GM18907 (cell line): Measurements from ENCODE around the gene MRPL43.
"Not testable (repeated sequence)": the region's sequence is repeated elsewhere in the genome, so short reads cannot be mapped to it uniquely, and the experiment has no call there.

ENCODE experiments used
- ATAC-seq: cut with Tn5 transposase; IDR thresholded peaks from one replicate; pipeline ENCODE4 v1.9.1; 2021; ENCODE audit warnings: mild to moderate bottlenecking, moderate library complexity; ENCODE audit not compliant: unreplicated experiment

Gene MRPL43

DNA sequence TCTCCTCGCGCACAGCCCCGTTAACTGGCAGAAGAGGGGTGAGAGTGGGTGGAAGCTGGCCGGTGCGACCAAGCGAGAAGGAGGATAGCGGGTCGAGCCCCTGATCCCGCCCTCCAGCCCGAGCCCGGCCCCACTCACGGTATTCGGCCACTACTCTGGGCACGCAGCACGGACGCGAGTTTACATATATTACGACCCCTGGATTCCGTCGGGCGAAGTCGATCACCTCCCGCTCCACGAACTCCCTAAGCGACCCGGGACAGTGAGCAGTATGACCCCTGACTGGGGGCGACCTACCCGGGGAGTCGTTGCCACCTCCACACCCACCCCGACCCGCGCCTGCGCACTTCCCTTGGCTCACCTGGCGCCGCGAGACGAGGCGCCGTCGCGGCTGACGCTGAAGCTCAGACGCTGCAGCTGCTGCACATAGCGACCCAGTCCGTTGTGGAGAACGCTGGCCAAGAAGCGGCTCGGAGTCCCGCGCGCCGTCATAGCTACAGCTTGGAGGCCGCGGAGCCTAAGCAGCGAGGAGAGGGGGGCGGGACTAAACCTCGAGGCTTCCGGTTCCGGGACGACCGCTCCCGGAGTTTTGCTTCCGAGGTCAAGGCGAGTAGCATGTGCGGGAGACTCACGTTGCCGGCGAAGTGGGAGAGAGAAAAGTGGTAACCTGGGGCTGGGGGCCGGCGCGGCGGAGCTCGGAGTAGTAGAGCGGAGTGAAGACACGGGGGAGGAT, at the start of gene MRPL43, which contains the start of gene TWNK:
MRPL43 (minus strand) TSS at position 546 of the 733 bp plus-strand sequence; CDS start at position 492, 54 bp downstream.
TWNK (plus strand) TSS at position 592 of the 733 bp plus-strand sequence. CDS start 668 bp downstream, outside the sequence.
- ATAC-seq: peak; percentile 77

DNA sequence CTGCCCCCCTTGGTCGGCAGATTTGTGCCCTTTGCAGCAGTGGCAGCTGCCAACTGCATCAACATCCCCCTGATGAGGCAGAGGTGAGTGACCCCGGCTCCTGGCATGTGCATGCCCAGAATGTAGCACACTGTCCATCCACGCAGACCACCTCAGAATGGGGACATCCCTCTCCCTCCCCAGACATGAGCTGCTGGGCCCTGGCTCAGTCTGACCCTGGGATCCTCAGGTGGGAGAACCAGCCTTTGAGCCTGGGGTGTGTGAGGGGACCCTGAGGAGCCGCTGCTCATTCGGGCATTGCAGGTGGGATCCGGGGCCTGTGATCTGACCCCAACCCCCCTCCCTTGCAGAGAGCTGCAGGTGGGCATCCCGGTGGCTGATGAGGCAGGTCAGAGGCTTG, 49.4 kb upstream of the MRPL43 start:
- no peak for ATAC-seq

DNA sequence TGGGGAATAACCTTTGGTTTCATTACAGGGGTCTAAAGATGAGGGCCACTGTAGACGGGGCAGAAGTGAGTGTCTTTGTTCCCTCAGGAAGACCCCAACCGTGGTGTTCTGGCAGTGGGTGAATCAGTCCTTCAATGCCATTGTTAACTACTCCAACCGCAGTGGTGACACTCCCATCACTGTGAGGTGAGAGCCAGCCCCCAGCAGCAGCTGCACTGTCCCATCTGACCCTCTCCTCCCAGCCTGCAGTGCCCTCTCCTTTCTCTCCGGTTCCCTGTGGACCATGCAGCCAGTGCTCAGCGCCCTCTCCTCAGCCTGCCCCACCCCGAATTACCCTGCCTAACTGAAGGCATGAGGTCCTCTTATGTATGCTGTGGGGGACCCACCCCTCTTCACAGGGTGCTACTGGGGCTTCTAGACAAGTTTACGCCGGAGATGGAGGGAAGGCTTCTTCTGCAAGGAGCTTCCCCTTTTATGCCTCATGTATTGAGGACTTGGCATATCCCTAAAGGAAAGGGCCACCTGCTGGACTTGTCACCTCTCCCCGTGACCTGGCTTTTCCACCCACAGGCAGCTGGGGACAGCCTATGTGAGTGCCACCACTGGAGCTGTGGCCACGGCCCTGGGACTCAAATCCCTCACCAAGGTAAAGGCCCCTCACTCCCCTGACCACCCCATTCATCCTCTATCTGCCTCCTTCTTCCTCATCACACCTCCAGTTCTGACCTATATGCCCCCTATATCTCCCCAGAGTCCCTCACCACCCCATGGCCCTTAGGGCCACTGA, 48.8 kb upstream of the MRPL43 start:
- ATAC-seq: no peak

DNA sequence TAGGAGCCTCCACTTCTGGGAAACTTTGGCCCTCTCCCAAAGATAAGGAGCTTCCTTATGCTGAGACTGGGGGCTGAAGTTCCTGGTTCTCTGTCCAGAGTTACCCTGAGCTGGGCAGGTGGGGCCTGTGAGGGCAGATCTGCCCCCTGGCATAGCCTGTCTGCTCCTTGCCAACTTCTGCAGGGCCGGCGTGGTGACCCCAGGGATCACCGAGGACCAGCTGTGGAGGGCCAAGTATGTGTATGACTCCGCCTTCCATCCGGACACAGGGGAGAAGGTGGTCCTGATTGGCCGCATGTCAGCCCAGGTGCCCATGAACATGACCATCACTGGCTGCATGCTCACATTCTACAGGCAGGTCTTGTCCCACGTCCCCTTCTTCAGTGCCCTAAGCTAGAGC, 48.0 kb upstream of the MRPL43 start:
- no peak for ATAC-seq

DNA sequence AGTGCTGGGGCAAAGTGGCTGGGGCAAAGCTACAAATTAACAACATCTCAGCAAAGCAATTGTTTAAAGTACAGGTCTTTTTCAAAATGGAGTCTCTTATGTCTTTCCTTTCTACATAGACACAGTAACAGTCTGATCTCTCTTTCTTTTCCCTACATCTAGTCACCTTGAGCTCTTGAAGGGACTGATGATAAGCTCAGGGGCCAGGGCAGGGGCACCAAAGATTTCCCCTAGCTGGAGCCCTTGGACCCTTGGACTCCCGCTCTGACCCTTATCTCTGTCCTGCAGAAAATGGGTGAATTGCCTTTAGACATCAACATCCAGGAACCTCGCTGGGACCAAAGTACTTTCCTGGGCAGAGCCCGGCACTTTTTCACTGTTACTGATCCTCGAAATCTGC, 47.1 kb upstream of the MRPL43 start:
- not testable (repeated sequence) for ATAC-seq

DNA sequence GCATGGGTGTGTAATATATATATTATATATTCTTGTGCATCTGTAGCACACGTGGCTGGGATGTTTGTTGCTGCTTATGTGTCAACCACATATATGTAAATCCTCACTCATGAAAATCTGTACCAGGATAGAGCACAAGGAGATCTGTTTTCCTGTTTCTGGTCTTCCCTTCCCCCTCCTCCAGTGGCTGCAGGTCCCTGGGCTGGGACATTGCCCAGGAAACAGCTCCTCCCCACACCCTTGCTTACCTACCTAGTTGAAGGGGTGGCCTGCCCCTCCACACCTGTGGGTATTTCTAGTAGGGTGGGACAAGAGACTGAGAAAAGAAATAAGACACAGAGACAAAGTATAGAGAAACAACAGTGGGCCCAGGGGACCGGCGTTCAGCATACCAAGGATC, 46.0 kb upstream of the MRPL43 start:
- no peak for ATAC-seq

DNA sequence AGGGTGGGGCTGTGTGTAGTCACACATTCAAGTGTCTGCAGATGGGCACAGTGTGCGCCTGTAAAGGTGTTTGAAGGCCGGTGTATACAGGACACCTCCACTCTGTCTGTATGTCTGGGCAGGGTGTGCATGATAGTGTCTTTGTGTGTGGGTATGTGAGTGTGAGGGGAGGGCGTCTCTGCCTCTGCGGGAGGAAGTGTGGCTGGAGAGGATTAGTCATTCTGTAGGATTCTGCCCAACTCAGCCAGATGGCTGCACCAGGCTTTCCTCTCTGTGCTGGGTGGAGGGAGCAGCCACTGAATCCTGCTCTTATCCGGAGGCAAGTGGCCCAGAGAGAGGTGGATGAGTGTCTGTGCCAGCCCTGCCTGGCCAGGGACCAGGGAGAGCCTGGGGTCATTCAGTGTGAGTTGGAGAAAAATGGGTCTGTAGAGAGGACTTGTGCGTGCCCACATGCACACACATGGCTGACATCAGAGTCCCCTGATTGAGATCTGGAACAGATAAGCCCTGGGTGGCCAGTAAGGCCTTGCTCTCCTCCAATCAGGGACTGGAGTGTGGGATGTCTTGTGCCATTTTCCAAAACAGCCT, 45.4 kb upstream of the MRPL43 start:
- ATAC-seq: no peak

DNA sequence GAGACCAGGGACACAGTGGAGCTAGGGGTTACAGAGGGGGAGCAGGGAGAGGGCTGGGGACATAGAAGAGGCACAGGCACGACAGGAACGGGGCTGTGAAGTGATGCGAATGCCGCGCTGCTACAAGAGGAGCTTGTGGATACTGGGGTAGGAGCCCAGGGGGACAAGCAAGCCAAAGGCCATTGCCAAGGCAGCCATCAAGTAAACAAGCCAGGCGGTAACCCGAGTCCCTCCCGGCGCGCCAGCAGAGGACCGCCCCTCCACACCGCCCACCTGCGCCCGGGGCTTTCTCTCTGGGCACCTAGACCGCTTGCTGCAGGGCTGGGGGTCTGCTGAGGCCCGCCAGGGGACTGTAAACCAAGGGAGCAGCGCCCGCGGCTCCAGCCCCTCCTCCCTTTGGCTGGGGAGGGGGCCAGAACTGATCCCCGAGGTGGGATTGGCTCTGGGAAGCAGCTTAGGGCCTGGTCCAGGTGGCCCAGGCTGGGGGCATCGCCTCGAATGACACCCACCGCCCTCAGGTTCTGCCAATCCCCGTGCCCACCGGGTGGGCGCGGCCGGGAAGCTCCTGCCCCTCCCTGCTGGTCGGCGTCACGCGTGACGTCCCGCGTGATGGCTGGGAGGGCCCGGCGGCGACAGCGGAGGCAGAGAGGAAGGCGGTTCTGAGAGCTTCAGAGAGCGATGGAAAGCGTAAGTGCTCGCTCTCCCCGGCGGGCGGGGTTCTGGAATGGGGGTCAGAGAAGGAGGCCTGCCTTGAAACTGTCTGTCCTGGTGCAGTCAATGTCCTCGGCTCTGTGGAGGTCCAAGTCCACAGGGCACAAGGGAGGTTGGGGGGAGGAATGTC, 44.7 kb upstream of the MRPL43 start:
- ATAC-seq: peak; percentile 2

DNA sequence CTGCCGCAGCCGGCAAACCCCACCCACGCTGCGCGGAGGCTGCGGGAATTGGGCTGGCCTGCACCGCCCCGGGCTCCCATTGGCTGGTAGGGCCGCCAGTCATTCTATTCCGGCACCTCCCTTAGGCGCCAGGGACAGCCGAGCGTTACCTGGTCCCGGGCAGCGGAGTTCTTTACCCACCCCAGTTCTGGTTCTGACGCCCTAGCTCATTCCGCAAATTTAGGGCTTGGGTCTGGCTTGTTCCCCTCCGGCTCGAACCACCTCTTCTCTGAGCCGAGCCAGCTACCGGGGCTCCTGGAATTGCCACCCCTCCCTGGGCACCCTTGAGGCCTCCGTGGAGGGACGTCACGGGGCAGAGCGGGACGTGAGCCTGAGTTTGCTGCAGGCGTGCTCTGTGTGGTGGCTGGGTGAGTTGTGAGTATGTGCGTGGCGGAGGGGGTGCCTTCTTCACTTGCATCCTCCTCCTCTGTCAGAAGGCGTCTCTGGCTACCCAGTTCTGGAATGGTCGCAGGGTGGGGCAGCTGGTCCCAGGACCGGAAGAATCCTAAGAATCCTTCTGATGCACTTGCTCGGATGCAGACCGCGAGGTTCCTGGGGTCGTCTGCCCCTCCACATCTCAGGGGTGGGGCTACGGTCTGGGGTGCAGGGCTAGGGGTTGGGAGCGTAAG, 44.0 kb upstream of the MRPL43 start, which contains the start of the genes PDZD7 and SFXN3:
PDZD7 (minus strand) TSS at position 2 of the 668 bp plus-strand sequence. CDS start 910 bp downstream, outside the sequence.
SFXN3 (plus strand) TSS at position 107 of the 668 bp plus-strand sequence. CDS start 3,461 bp downstream, outside the sequence.
- ATAC-seq: peak; percentile 89

DNA sequence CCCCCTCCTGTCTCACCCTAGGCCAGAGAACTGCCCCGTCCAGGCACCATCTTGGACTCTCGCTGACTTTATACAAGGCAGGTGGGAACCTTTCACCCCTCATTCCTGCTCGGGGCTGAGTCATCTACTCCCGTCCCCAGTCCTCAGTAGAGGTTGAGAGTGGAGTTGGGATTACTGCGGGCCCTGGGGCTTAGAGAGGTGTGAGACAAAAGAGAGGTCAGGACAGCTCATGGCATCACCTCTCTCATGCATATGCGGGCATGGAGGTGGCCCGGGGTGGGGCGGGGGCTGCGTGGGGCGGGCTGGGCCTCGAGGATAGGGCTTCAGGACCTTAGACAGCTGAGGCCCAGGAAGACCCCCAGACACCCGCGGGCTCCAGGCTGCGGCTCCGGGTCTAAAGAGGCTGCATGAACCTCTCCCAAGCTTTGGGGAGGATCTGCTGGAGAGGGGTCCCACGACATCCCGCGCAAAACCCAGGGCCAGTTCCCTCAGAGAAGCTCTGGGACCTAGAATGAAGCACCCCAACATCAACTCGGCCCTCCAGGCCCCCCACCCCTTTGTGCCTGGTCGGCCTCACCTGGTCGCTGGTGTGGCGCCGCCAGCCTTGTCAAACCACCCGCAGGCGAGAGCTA, 43.3 kb upstream of the MRPL43 start:
- ATAC-seq: no peak

DNA sequence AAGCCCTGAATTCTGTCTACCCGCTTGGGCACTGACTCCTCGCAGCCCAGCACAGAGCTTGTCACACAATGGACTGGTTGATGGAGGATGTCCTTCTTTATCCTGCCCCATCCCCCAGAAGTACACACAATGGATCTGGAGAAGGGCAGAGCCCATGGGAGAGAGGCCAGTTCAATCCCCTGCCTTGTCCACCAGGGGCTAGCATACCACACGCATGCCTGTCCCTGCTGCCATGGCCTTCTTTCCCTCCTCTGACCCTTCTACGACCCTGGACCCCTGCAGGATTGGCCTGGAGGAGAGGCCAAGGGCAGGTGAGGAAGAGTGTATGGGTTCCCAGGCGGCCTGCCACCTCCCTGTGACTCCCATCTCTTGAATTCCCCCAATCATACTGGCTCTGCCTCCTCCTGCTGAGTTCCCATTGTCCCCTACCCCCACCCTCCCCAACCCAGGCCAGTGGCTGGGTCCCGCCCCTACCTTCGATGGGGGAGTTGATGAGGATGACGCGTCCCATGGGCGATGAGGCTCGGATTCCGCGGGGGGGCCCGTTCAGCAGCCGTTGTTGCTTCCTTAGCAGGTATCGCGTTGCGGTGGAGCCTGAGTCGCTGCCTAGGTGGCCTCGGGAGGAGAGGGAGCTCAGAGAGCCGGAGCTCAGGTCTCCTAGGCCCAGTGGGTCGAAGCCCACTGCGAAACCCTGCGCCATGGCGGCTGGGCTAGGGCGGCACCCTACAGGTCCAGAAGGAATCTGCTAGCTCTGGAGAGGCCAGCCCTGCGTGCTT, 42.4 kb upstream of the MRPL43 start:
- no peak for ATAC-seq

DNA sequence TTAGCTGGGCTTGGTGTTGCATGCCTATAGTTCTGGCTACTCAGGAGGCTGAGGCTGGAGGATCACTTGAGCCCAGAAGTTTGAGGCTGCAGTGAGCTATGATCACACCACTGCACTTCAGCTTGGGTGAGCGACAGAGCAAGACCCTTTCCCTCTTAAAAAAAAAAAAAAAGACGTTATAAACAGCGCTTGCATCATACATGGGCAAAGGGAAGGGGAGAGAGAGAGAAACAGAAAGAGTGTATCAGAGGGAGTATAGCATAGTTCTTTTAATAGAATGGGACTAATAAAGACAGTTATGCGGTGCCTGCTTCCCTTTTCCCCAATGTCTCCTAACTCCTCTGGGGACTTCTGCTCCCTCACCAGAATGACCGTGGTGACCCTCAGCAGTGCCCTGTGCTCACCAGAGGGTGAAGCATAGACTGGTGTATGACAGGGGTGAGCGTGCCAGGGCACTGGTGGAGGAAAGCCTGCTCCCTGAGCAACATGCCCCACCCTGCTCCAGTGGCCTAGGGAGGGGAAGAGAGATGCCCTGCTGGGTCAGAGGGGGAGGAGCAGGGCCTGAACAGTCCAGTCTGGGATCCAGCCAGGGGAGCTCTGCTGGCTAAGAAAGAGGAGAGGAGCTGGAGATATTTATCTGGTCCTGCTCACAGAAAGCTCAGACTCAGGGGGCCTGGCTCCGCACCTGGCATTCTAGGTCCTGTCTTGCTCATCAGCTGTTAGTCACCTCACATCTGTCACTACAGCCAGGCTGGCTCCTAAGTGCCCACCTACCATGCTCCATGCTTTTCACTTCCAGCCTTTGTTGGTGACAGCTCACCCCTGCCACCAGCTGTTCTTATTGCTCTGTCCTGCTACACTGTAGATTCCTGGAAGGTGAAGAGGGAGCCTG, 41.4 kb upstream of the MRPL43 start:
- ATAC-seq: no peak

DNA sequence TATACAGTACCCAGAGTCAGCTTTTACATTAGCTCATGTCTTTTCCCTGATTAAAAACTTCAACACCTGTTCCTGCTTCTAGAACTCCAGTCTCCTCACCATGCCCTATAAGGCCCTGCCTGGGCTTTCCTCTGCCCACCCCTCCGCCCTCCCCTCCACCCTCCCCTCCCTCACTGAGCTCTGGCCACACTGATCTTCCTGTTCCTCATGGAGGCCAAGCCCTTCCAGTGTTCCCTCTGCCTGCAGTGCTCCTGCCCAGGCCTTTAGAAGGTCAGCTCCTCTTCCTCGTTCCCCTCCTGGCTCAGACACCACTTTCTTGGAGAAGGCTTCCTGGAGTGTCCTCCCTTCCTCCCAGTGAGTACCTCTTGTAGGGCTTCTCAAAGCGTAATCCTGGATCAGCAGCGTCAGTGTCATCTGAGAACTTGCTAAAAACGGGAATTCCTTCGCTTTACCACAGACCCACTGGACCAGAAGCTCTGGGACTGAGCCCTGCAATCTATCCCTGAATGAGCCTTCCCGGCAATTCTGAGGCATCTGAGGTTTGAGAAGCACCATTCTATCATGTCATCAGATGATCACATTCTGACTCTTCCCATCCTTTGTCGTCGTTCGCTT, 39.9 kb upstream of the MRPL43 start:
- no peak for ATAC-seq

DNA sequence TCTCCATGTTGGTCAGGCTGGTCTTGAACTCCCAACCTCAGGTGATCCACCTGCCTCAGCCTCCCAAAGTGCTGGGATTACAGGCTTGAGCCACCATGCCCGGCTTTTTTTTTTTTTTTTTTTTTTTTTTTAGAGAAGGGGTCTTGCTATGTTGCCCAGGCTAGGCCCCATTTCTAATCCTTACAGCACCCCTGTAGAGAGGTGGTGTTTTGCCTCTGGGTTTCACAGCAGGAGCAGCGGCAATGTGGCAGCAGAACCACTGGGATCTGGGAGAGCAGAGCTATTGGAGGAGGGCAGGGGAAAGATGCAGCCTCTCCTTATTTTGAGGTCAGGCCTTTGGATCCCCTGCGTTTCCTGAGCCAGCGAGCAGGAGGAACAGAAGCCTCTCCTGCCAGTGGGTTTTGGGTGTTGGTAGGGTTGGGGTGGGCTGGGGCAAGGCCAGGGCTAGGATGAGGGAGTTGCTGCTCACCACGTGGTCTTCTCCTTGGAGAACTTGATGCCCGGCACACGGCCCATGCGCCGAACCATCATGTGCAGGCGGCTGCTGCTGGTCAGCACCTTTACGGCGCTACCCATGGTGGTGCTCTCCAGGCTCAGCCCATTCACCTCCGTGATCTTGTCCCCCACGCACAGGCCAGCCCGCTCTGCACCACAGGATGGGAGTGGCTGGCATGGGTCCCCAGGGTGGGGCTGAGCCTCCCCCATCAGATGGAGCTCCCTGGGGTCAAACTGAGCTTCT, 35.8 kb upstream of the MRPL43 start:
- no peak for ATAC-seq

DNA sequence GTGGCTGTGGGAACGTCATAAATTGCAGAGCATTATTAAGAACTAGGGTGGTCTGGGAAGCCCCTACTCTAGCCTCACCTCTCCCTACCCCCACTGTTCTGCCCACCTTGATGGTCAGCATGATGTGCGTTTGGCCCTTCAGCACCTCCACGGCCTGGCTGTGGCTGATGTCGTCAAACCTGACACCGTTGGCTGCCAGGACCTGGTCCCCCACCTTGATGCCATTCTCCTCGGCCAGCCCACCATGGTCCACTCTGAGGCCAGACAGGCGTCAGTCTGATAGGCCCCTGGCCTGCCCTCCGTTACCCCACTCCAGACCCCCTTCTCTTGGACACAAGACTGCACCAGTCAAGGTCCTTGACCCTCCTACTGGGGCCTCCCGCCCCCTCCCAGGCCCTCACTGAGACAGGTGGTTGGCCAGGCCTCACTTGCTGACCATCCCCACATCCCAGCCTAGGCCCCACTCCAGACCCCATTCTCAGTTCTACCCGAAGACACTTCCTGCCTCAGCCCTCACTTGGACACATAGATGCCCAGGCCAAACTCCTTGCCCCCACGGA, 34.5 kb upstream of the MRPL43 start:
- no peak for ATAC-seq

DNA sequence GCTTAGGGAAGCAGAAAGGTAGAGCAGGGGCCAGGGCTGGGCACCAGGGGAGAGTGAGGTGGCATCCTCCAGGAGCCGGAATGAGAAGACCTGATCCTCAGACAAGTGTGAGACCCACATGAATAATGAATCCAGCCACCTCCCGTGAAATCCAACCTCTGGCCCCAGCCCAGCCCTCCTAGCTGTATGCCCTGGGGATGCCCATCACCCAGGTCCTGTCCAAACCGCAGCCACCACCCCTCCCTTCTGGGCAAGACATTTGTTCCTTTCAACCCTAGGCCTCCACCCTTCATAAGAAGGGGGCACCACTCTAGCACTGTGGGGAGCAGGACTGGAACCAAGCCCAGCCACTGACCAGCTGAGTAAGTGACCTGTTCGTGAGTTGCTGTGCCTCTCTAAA, 33.9 kb upstream of the MRPL43 start:
- no peak for ATAC-seq
